GM18502 (cell line): ENCODE results near the gene TOMM6.
A peak's percentile ranks its signal among the peaks of the same experiment; 100 is the strongest.
"Not testable (repeated sequence)": the region's sequence is repeated elsewhere in the genome, so short reads cannot be mapped to it uniquely, and the experiment has no call there.

Experiments used
- ATAC-seq: cut with Tn5 transposase; IDR thresholded peaks from one replicate; pipeline ENCODE4 v1.9.1; 2021; ENCODE audit warnings: mild to moderate bottlenecking; ENCODE audit not compliant: unreplicated experiment, poor library complexity

Gene TOMM6

GRCh38 chr6:41759905-41760579 lies 27.5 kb upstream of the TOMM6 start:
- no peak for ATAC-seq

GRCh38 chr6:41763470-41763869 lies 24.0 kb upstream of the TOMM6 start:
- ATAC-seq, result no peak

- ATAC-seq, result not testable (repeated sequence)
Observed at GRCh38 chr6:41766043-41766664, 21.3 kb upstream of the TOMM6 start.

GRCh38 chr6:41767112-41767833 lies 20.2 kb upstream of the TOMM6 start:
- no peak for ATAC-seq

- ATAC-seq, result no peak
Observed at GRCh38 chr6:41768545-41769308, 18.8 kb upstream of the TOMM6 start.

GRCh38 chr6:41769376-41769775 lies 18.1 kb upstream of the TOMM6 start:
- ATAC-seq, result no peak

GRCh38 chr6:41770381-41771057 lies 17.0 kb upstream of the TOMM6 start:
- ATAC-seq, result no peak

- ATAC-seq, result no peak
Observed at GRCh38 chr6:41771058-41771983, 16.2 kb upstream of the TOMM6 start.

- ATAC-seq, result no peak
Observed at GRCh38 chr6:41774841-41775240, 12.7 kb upstream of the TOMM6 start.

- no peak for ATAC-seq
Observed at GRCh38 chr6:41775293-41775882, 12.1 kb upstream of the TOMM6 start.

GRCh38 chr6:41777551-41778285 lies 9.8 kb upstream of the TOMM6 start:
- ATAC-seq, result no peak

- no peak for ATAC-seq
Observed at GRCh38 chr6:41778895-41779294, 8.6 kb upstream of the TOMM6 start.

- ATAC-seq, result no peak
Observed at GRCh38 chr6:41779336-41779735, 8.2 kb upstream of the TOMM6 start.

GRCh38 chr6:41779788-41780550 lies 7.5 kb upstream of the TOMM6 start, which contains the start of gene FRS3:
Gene FRS3 (minus strand): TSS chr6:41779900. CDS start chr6:41776987, 2,913 bp downstream.
- ATAC-seq, result peak; percentile 96

- ATAC-seq, result no peak
Observed at GRCh38 chr6:41780551-41781365, 6.7 kb upstream of the TOMM6 start, which contains the start of gene PRICKLE4. Gene PRICKLE4 (plus strand): TSS chr6:41780782. CDS start chr6:41783474, 2,692 bp downstream.

GRCh38 chr6:41781366-41781730 lies 6.1 kb upstream of the TOMM6 start:
- ATAC-seq, result no peak
